Right renal pelvis (tissue), 4 donors: Measurements from ENCODE around the gene ACTR10. TPM values are rescaled to one million over a fixed set of nuclear protein-coding genes. Genes with fewer than 3 reads are reported as not detected.
A peak's percentile ranks its signal among the peaks of the same experiment; 100 is the strongest.
"Not testable (repeated sequence)": the region's sequence is repeated elsewhere in the genome, so short reads cannot be mapped to it uniquely, and the experiment has no call there.

Source experiments
- DNase-seq, 4 donors: peaks; one replicate each; pipeline ENCODE4 v3.0.0-alpha.2; 2013; ENCODE audit warnings: low read depth in 4 of 4, low spot score in 3 of 4, missing footprints in 1 of 4
- polyA plus RNA-seq, 4 donors: library from polyadenylated mRNA; unstranded; fragments of 120-200 nt; gene quantifications; one replicate each; pipeline ENCODE4 v1.2.1, GENCODE V29; 2013; ENCODE audit not compliant: insufficient read length in 4 of 4

Gene ACTR10
- polyA plus RNA-seq, 4 donors, result 105 to 118 (median 111) TPM

GRCh38 chr14:58215191-58215914, 15.4 kb downstream of the ACTR10 start:
- no peak for DNase-seq

DNA sequence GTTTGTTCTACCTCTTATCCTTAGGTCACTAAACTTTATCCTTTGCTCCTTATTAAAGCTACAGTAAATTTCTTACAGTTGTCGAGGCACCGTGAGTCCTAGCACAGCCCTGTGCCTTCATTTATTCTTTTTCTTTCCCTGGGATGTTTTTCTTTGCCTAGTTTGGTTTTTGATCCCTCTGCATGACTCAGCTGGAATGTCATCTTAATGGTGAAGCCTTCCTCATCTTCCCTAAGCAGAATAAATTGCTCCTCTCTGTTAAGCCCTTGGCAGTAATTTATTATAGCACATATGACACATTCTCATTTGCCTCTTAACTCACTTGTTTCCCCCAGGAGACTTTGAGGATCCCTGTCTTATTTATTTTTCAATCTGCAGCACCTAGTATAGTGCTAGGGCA, 16.6 kb downstream of the ACTR10 start:
- DNase-seq, result no peak

GRCh38 chr14:58227096-58227819, 27.3 kb downstream of the ACTR10 start:
- no peak for DNase-seq

GRCh38 chr14:58238252-58239243, 38.6 kb downstream of the ACTR10 start:
- DNase-seq, result peak in 2 of 4 donors; percentile 14 to 26

DNA sequence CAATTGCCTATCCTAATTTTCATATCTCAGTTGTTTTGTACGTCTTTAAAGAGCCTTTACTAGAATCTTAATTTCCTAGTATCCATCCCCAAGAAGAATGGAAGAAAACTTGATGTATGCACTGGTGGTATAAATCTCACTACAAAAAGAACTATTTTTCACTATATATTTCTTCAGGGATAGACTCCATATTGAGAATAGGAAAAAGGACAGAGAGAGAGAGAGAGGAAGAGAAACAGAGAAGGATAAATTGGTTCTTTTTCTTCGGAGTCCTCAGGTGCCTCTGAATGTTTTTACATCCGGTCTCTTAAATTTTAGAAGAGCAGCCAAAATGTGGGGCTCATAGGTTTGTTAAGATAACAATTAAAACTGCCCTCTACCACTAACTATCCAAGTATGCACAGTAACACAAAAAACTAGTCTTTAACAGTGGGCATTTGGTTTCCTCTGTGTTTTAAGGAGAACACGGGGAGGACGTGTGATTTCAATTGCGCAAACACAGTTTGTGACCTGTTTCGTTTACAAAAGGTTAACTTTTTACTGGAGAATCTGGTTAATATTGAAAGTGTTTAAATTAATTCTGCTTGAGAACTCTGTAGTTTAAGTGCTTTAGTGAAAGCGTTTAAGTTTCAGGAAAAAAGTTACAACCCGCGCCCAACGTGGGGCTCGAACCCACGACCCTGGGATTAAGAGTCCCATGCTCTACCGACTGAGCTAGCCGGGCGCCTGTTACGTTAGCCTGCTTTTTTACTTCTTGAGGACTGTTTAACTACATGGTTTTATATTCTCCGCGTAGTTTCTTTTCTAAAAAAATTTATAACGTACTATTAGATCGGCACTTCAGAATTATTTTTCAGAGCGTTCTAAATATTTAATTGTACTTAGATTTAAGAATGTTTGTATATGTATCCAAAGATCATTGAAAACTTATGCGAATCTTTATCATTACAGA, 39.6 kb downstream of the ACTR10 start:
- DNase-seq, result peak; percentile 62 to 79 (median 66)

DNA sequence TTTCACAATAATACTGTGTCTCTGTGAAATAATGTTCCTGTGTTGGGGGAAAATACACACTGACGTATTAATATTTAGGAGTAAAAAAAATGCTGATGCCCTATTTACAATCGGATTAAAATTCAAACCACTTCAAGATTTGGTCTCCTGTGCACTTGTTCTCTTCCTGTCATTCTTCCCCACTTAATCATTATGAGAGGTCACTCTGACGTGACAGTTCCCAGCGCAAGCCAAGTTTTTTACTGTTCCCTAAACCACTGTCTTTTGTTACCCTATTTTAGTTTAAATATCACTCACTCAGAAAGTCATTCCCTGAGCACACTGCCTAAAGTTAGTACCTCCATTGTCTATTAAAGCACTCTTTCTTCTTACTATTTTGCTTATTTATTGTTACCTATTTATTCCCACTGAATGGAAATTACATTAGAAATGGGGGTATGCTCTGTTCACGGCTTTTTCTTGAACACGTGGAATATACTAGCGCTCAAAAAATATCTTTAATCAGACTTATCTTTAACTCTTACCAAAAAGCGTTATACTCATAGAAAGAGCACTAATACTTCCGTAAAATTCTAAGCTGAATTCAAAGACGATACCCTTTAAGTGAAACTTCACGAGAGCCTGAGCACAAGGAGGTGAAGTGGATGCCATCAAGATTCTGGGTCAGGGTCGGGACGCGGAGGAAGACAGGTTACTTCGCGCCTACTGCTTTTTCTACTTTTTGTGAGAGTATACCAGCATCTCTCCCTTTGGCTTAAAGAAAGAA, 44.0 kb downstream of the ACTR10 start:
- peak in 2 of 4 donors; percentile 11 to 18 for DNase-seq

- peak; percentile 93 to 96 (median 96) for DNase-seq
Observed at GRCh38 chr14:58244556-58245387, 44.8 kb downstream of the ACTR10 start, which contains the start of gene PSMA3. Gene PSMA3 (plus strand): TSS chr14:58244843. CDS start chr14:58244921, 78 bp downstream.

- DNase-seq, result no peak
Observed at GRCh38 chr14:58245562-58245961, 45.6 kb downstream of the ACTR10 start.

DNA sequence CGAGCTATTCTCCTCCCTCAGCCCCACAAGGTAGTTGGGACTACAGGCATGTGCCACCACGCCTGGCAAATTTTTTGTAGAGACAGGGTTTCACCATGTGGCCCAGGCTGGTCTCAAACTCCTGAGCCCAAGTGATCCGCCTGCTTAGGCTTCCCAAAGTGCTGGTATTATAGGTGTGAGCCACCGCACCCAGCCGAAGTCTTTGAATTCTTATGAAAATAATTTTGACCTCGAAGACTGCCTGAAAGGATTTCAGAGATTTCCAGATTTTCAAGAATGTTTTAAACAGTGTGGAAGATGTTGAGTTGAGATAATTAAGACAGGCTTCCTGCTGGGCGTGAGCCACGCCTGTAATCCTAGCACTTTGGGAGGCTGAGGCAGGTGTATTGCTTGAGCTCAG, 49.7 kb downstream of the ACTR10 start:
- DNase-seq, result no peak

DNA sequence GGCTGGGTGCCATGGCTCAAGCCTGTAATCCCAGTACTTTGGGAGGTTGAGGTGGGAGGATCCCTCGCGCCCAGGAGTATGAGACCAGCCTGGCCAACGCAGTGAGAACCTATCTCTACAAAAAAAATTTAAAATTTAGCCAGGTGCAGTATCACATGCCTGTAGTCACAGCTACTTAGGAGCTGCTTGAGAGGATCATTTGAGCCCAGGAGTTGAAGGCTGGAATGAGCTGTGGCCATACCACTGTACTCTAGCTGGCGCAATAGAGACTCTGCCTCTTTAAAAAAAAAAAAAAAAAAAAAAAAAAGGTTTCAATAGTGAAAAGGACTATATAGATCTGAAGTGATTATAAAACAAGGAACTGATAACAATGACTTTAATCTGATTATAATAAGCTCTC, 58.2 kb downstream of the ACTR10 start:
- DNase-seq, result no peak

GRCh38 chr14:58262005-58262404, 62.1 kb downstream of the ACTR10 start:
- not testable (repeated sequence) for DNase-seq

- DNase-seq, result peak in 1 of 4 donors; percentile 36
Observed at GRCh38 chr14:58265401-58265800, 65.5 kb downstream of the ACTR10 start.

- no peak for DNase-seq
Observed at GRCh38 chr14:58270628-58271027, 70.7 kb downstream of the ACTR10 start.

GRCh38 chr14:58272588-58273372, 72.8 kb downstream of the ACTR10 start:
- no peak for DNase-seq

GRCh38 chr14:58274881-58275280, 74.9 kb downstream of the ACTR10 start:
- no peak for DNase-seq

GRCh38 chr14:58275527-58276190, 75.7 kb downstream of the ACTR10 start:
- DNase-seq, result no peak

GRCh38 chr14:58276208-58276607, 76.3 kb downstream of the ACTR10 start:
- no peak for DNase-seq
